ENCODE data around the gene DNAJC10.

The DNAJC10 gene, protein sequence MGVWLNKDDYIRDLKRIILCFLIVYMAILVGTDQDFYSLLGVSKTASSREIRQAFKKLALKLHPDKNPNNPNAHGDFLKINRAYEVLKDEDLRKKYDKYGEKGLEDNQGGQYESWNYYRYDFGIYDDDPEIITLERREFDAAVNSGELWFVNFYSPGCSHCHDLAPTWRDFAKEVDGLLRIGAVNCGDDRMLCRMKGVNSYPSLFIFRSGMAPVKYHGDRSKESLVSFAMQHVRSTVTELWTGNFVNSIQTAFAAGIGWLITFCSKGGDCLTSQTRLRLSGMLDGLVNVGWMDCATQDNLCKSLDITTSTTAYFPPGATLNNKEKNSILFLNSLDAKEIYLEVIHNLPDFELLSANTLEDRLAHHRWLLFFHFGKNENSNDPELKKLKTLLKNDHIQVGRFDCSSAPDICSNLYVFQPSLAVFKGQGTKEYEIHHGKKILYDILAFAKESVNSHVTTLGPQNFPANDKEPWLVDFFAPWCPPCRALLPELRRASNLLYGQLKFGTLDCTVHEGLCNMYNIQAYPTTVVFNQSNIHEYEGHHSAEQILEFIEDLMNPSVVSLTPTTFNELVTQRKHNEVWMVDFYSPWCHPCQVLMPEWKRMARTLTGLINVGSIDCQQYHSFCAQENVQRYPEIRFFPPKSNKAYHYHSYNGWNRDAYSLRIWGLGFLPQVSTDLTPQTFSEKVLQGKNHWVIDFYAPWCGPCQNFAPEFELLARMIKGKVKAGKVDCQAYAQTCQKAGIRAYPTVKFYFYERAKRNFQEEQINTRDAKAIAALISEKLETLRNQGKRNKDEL

DNA sequence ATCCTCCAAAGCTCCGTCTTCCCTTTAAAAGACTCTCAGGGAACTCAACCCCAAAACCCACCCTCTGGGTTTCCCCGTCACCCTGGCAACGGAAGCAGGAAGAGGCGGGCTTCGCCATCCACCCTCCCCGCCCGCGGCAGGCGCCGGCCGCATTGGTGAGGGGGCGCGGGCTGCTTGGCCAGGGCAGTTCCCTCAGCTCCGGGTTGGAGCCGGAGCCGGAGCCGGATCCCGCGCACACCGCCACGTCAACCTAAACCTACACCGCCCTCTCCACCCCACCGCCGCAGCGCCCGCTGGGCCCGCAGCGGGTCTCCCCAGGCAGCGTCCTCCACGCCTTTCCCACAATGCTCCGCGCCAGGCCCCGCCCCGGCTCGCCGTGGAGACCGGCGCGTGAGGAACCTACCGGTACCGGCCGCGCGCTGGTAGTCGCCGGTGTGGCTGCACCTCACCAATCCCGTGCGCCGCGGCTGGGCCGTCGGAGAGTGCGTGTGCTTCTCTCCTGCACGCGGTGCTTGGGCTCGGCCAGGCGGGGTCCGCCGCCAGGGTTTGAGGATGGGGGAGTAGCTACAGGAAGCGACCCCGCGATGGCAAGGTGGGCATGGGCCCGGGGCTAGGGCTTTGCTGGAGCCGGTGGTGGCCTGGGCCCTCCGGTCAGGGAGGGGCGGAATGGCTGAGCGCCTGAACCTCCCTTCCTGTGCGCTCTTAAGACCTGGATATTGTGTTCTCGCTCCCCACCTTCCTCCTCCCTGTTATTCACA, at the start of gene DNAJC10:
Gene DNAJC10 (plus strand): TSS at position 366 of the 758 bp plus-strand sequence. CDS start 1,830 bp downstream, outside the sequence.
- TF ChIP-seq, protein P1, sequence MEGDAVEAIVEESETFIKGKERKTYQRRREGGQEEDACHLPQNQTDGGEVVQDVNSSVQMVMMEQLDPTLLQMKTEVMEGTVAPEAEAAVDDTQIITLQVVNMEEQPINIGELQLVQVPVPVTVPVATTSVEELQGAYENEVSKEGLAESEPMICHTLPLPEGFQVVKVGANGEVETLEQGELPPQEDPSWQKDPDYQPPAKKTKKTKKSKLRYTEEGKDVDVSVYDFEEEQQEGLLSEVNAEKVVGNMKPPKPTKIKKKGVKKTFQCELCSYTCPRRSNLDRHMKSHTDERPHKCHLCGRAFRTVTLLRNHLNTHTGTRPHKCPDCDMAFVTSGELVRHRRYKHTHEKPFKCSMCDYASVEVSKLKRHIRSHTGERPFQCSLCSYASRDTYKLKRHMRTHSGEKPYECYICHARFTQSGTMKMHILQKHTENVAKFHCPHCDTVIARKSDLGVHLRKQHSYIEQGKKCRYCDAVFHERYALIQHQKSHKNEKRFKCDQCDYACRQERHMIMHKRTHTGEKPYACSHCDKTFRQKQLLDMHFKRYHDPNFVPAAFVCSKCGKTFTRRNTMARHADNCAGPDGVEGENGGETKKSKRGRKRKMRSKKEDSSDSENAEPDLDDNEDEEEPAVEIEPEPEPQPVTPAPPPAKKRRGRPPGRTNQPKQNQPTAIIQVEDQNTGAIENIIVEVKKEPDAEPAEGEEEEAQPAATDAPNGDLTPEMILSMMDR (conservative IDR thresholded peaks at IDR 0.05), result no peak; the same call in 1 of the 2 replicates
- H3K27ac ChIP-seq, result peak within 1 kb of the TSS; percentile 93

DNA sequence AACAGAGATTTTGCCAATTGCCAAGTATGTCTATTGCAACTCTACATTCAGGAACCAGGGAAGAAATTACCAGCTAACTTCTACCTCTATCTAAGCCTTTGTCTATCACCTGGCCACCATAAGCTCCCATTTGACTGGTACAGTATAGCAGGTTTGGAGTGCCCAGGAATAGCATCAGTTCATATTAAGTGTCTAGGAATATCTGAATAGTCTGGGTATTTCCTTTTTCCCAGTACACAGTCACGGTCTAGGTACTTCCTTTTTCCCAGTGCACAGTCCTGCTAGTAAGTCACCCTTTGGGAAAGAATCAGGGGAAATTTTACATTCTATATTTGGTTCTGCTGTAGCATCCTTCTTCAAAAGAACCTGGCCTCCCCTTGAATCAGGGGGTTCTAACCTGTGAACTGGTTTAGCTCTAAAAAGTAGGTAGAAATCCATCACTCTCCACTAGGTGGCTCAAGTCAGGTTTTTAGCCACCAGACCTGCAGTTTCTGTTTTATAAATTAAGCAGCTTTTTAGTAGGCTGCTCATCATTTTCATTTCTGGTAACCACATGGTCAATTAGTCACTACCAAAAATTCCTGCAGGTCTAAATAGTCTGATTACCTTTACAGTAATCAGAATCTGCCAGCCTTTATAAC, 49.3 kb upstream of the DNAJC10 start:
- H3K27ac ChIP-seq, result no peak overlapping the region
- TF ChIP-seq, protein P1 (conservative IDR thresholded peaks at IDR 0.05), result peak; percentile 73

DNA sequence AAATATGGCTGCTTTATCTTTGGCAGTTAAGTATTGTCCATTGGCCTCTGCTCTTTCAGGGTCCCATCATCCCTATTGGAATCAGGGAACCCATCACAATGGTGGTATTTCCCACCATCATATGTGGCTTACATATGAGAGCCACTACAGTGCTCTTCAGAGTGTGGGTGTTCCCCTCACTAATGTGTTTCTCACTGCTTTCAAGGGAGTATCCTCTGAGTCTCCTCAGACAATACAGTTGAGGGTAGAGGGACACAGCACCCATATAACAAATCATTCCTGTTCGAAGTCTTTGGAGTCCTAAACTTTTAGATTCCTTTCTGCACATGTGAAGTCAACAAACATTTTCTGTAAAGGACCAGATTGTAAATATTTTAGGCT, 48.8 kb upstream of the DNAJC10 start:
- TF ChIP-seq, protein P1 (conservative IDR thresholded peaks at IDR 0.05), result peak; percentile 27
- no peak overlapping the region for H3K27ac ChIP-seq

DNA sequence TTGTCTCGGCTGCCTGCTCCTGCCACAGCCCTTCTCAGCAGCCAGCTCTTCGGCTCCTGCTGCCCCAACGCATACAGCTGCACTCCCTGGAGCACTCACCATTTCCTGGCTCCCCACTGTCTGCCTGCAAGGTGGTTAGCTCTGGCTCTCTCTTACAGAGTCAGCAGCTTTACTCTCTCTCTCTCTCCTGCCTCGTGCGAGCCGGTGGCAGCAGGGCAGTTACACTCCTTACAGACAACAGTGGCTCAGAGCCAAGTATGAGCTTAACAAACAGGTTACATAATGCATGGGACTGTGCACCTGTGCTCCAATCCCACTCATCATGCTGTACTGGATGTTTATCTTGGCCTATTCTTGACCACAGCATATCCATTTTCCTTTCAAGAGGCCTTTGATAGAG, 47.4 kb upstream of the DNAJC10 start:
- H3K27ac ChIP-seq, result no peak overlapping the region
- TF ChIP-seq, protein P1 (conservative IDR thresholded peaks at IDR 0.05), result no peak

DNA sequence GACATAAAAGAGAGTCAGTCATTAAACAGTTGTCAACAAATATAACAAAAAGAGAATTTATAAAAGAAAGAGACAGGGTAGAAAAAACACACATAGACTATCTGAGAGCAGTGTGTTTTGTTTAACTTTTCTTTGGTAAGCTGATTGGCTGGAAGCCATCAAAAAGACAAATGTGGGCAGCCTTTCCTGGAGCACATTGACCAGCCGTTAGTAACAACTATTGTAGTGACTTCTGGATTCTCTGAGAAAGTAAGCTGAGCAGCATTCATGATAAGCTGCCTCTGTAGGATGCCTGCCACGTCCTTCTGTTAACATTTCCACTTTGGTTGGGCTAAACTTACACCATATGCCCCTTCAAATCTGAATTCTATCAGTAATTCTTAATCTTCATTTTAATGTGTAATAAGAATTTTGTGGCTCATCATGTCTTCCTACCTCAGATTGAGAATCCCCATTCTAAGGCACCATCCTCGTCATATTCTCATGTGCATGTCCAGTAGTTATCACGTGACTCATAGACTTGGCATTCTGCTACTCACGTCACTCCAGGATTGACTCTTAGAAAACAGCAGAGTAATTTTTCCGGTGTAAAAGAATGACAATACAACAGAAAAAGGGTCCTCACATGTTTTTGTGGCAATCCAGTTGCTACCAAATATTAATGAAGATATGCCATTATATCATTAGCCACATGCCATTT, 43.4 kb upstream of the DNAJC10 start:
- TF ChIP-seq, protein P1 (conservative IDR thresholded peaks at IDR 0.05), result no peak
- no peak overlapping the region for H3K27ac ChIP-seq

DNA sequence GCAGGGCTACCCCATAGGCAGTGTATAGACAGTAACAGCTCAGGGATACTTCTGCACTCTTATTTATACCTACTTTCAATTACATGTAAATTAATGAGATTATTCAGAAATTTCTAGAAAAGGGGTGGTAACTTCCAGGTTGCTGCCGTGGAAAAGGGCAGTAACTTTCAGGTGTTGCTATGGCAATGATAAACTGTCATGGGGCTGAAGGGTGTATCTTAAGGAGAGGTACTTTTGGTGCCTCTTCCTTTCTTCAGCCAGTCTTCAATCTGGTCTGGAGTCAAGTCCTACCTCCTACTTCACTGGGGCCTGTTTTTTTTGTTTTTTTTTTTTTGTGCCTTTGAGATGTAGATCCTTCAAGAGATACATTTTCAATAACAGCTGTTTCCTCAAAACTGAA, 35.2 kb upstream of the DNAJC10 start:
- H3K27ac ChIP-seq, result no peak overlapping the region
- TF ChIP-seq, protein P1 (conservative IDR thresholded peaks at IDR 0.05), result no peak

Measured in VCaP (cell line).